IgD-negative memory B cell (primary cell): Measurements from ENCODE around the gene SLC51B. TPM values are rescaled to one million over a fixed set of nuclear protein-coding genes. Genes with fewer than 3 reads are reported as not detected.
"Not testable (repeated sequence)": the region's sequence is repeated elsewhere in the genome, so short reads cannot be mapped to it uniquely, and the experiment has no call there.

ENCODE experiments used
- H3K27ac Mint-ChIP-seq, 3 donors: one replicate each; pipeline ENCODE4 v1.8.0; 2020 to 2022; ENCODE audit warnings: mild to moderate bottlenecking in 3 of 3, mixed read lengths in 3 of 3, moderate library complexity in 1 of 3
- H3K27me3 Mint-ChIP-seq: one replicate; pipeline ENCODE4 v1.8.0; 2021; ENCODE audit warnings: mixed read lengths
- H3K36me3 Mint-ChIP-seq: one replicate; pipeline ENCODE4 v1.8.0; 2020; ENCODE audit warnings: mild to moderate bottlenecking, mixed read lengths
- H3K4me1 Mint-ChIP-seq, 3 donors: one replicate each; pipeline ENCODE4 v1.8.0; 2020 to 2022; ENCODE audit warnings: mixed read lengths in 3 of 3, mild to moderate bottlenecking in 1 of 3
- H3K4me3 Mint-ChIP-seq, 4 donors: one replicate each; pipeline ENCODE4 v1.8.0; 2020 to 2022; ENCODE audit warnings: mild to moderate bottlenecking in 4 of 4, mixed read lengths in 4 of 4, moderate library complexity in 3 of 4
- H3K9me3 Mint-ChIP-seq, 3 donors: one replicate each; pipeline ENCODE4 v1.8.0; 2020 to 2021; ENCODE audit warnings: mixed read lengths in 3 of 3, mild to moderate bottlenecking in 1 of 3
- polyA plus RNA-seq: library from polyadenylated mRNA; unstranded; fragments of 300-500 nt; fragmentation: Illumina TruSeq; gene quantifications from one replicate; pipeline ENCODE4 v1.2.3, GENCODE V29; 2021

The SLC51B gene
- polyA plus RNA-seq, 1 donor from 2014 or later = not detected

- H3K27me3 Mint-ChIP-seq = peaks cover 25% of the 10 kb centered on the region
- peak overlapping the region in 1 of 4 donors; percentile 47 for H3K4me3 Mint-ChIP-seq
- no peak overlapping the region for H3K27ac Mint-ChIP-seq
- no peaks in the 10 kb centered on the region for H3K36me3 Mint-ChIP-seq
- peaks cover 0 to under 1% (median 0%) of the 10 kb centered on the region in 3 donors for H3K9me3 Mint-ChIP-seq
- peaks cover 0 to 6% (median 0%) of the 10 kb centered on the region in 3 donors for H3K4me1 Mint-ChIP-seq
Observed at GRCh38 chr15:65067317-65067644, 22.1 kb downstream of the SLC51B start.

- Mint-ChIP-seq H3K36me3 (no peaks in the 10 kb centered on the region), H3K27ac (no peak within 1 kb of the TSS), H3K9me3 (peaks cover 0 to 1% (median 0%) of the 10 kb centered on the region in 3 donors), H3K27me3 (peaks cover 25% of the 10 kb centered on the region), H3K4me1 (peaks cover 0 to 6% (median 0%) of the 10 kb centered on the region in 3 donors), H3K4me3 (peak within 1 kb of the TSS in 1 of 4 donors; percentile 63)
Observed at GRCh38 chr15:65067645-65068402, 22.6 kb downstream of the SLC51B start, which contains the start of gene RASL12. Gene RASL12 (minus strand): TSS chr15:65067991. CDS start chr15:65067835, 156 bp downstream.

- H3K27ac Mint-ChIP-seq = no peak overlapping the region
- peaks cover 0 to 6% (median 0%) of the 10 kb centered on the region in 3 donors for H3K4me1 Mint-ChIP-seq
- peaks cover 25% of the 10 kb centered on the region for H3K27me3 Mint-ChIP-seq
- H3K4me3 Mint-ChIP-seq = peak overlapping the region in 1 of 4 donors; percentile 63
- H3K36me3 Mint-ChIP-seq = no peaks in the 10 kb centered on the region
- H3K9me3 Mint-ChIP-seq = peaks cover 0 to 1% (median 0%) of the 10 kb centered on the region in 3 donors
Observed at GRCh38 chr15:65068403-65068788, 23.2 kb downstream of the SLC51B start.

GRCh38 chr15:65069179-65069578 is 24.0 kb downstream of the SLC51B start:
- Mint-ChIP-seq H3K27me3 (peaks cover 25% of the 10 kb centered on the region), H3K4me3 (no peak overlapping the region), H3K36me3 (no peaks in the 10 kb centered on the region), H3K9me3 (peaks cover 0 to 1% (median 0%) of the 10 kb centered on the region in 3 donors), H3K27ac (no peak overlapping the region), H3K4me1 (peaks cover 0 to 6% (median 0%) of the 10 kb centered on the region in 3 donors)

GRCh38 chr15:65069779-65070546 is 24.8 kb downstream of the SLC51B start:
- Mint-ChIP-seq H3K27me3 (peaks cover 20% of the 10 kb centered on the region), H3K4me3 (no peak overlapping the region), H3K27ac (no peak overlapping the region), H3K4me1 (peaks cover 0 to 6% (median 0%) of the 10 kb centered on the region in 3 donors), H3K36me3 (no peaks in the 10 kb centered on the region), H3K9me3 (peaks cover 0 to 1% (median 0%) of the 10 kb centered on the region in 3 donors)

GRCh38 chr15:65071381-65071811 is 26.2 kb downstream of the SLC51B start:
- H3K27ac Mint-ChIP-seq = no peak overlapping the region
- H3K27me3 Mint-ChIP-seq = peaks cover 16% of the 10 kb centered on the region
- H3K36me3 Mint-ChIP-seq = no peaks in the 10 kb centered on the region
- H3K4me1 Mint-ChIP-seq = peaks cover 0 to 6% (median 0%) of the 10 kb centered on the region in 3 donors
- peaks cover 0 to 1% (median 0%) of the 10 kb centered on the region in 3 donors for H3K9me3 Mint-ChIP-seq
- no peak overlapping the region for H3K4me3 Mint-ChIP-seq

GRCh38 chr15:65072027-65072426 is 26.8 kb downstream of the SLC51B start:
- Mint-ChIP-seq H3K27me3 (peaks cover 15% of the 10 kb centered on the region), H3K4me1 (peaks cover 0 to 6% (median 0%) of the 10 kb centered on the region in 3 donors)

GRCh38 chr15:65072617-65073016 is 27.4 kb downstream of the SLC51B start:
- Mint-ChIP-seq H3K4me3 (no peak overlapping the region), H3K4me1 (peaks cover 0 to 4% (median under 1%) of the 10 kb centered on the region in 3 donors), H3K36me3 (no peaks in the 10 kb centered on the region), H3K9me3 (peaks cover 0 to 1% (median 0%) of the 10 kb centered on the region in 3 donors), H3K27me3 (peaks cover 12% of the 10 kb centered on the region), H3K27ac (no peak overlapping the region)

More at GRCh38 chr15:65072027-65072426, 26.8 kb downstream of the SLC51B start:
- Mint-ChIP-seq H3K36me3 (no peaks in the 10 kb centered on the region), H3K27ac (no peak overlapping the region), H3K4me3 (no peak overlapping the region), H3K9me3 (peaks cover 0 to 1% (median 0%) of the 10 kb centered on the region in 3 donors)

GRCh38 chr15:65074946-65075345 is 29.8 kb downstream of the SLC51B start:
- H3K27ac Mint-ChIP-seq, H3K4me3 Mint-ChIP-seq, H3K4me1 Mint-ChIP-seq, H3K9me3 Mint-ChIP-seq, H3K36me3 Mint-ChIP-seq: not testable (repeated sequence)
- peaks cover 14% of the 10 kb centered on the region for H3K27me3 Mint-ChIP-seq

GRCh38 chr15:65075607-65076395 is 30.6 kb downstream of the SLC51B start:
- not testable (repeated sequence) for H3K4me1 Mint-ChIP-seq, H3K36me3 Mint-ChIP-seq, H3K9me3 Mint-ChIP-seq, H3K4me3 Mint-ChIP-seq
- peak overlapping the region in 1 of 3 donors; percentile 31 for H3K27ac Mint-ChIP-seq
- peaks cover 14% of the 10 kb centered on the region for H3K27me3 Mint-ChIP-seq

GRCh38 chr15:65076486-65077290 is 31.5 kb downstream of the SLC51B start, which contains the start of gene KBTBD13:
Gene KBTBD13 (plus strand): TSS chr15:65076746. CDS start chr15:65076816, 70 bp downstream.
- peaks cover 0 to 1% (median 0%) of the 10 kb centered on the region in 3 donors for H3K9me3 Mint-ChIP-seq
- peak within 1 kb of the TSS in 1 of 3 donors; percentile 59 for H3K27ac Mint-ChIP-seq
- peak within 1 kb of the TSS in 2 of 4 donors; percentile 14 to 46 for H3K4me3 Mint-ChIP-seq
- peaks cover 3 to 6% (median 5%) of the 10 kb centered on the region in 3 donors for H3K4me1 Mint-ChIP-seq
- no peaks in the 10 kb centered on the region for H3K36me3 Mint-ChIP-seq
- H3K27me3 Mint-ChIP-seq = peaks cover 18% of the 10 kb centered on the region

- H3K36me3 Mint-ChIP-seq = no peaks in the 10 kb centered on the region
- peak overlapping the region in 2 of 4 donors; percentile 46 to 57 for H3K4me3 Mint-ChIP-seq
- H3K27me3 Mint-ChIP-seq = peaks cover 26% of the 10 kb centered on the region
- peaks cover 3 to 6% (median 5%) of the 10 kb centered on the region in 3 donors for H3K4me1 Mint-ChIP-seq
- H3K27ac Mint-ChIP-seq = peak overlapping the region in 2 of 3 donors; percentile 59 to 76
- no peaks in the 10 kb centered on the region for H3K9me3 Mint-ChIP-seq
Observed at GRCh38 chr15:65077291-65077980, 32.2 kb downstream of the SLC51B start.

GRCh38 chr15:65077981-65078352 is 32.8 kb downstream of the SLC51B start:
- H3K4me1 Mint-ChIP-seq = peaks cover 3 to 10% (median 6%) of the 10 kb centered on the region in 3 donors
- H3K27ac Mint-ChIP-seq = peak overlapping the region in 2 of 3 donors; percentile 59 to 76
- H3K27me3 Mint-ChIP-seq = peaks cover 31% of the 10 kb centered on the region
- H3K9me3 Mint-ChIP-seq = no peaks in the 10 kb centered on the region
- H3K36me3 Mint-ChIP-seq = no peaks in the 10 kb centered on the region
- H3K4me3 Mint-ChIP-seq = peak overlapping the region in 2 of 4 donors; percentile 46 to 57
